ENCODE results near the gene EEF1AKMT1.

DNA sequence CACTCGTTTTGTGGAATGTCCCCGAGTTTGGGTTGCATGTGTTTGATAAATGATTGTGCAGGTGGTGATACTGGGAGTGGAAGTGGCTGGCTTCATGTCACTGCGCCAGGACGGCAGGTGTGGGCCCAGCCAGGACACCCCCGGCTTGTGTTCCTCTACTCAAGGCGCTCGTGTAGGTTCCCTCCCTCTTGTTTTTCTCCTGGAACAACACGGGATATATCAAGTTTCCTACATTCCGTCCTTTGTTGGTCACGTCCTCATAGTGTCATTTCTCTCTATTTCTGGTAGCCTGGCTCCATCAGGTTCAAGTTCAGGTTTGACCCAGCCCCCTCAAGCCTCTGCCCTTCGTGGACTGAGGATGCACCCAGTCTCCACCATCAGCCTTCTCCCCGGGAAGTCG, 54.0 kb downstream of the EEF1AKMT1 start:
- no peak for TF ChIP-seq POLR2AphosphoS5 (IDR thresholded peaks at IDR 0.05; ENCODE audit: low read depth, low read length)
- no peak for TF ChIP-seq POLR2A (IDR thresholded peaks at IDR 0.05; ENCODE audit: low read depth, low read length)
- TF ChIP-seq TAF1 (IDR thresholded peaks at IDR 0.05; ENCODE audit: borderline replicate concordance, low read depth, low read length), result no peak

Data from GM12892 (cell line).